Vagina (tissue), 2 donors: ENCODE data around the gene EWSR1.

Source experiments
- POLR2A ChIP-seq, 2 donors: fragments of 450-650 bp; IDR thresholded peaks; one replicate each; pipeline ENCODE4 v1.6.1; 2017; ENCODE audit warnings: antibody characterized with exemption in 2 of 2, mild to moderate bottlenecking in 2 of 2, moderate library complexity in 2 of 2
- TF ChIP-seq, protein P1 (sequence below), 3 experiments: fragments of 450-650 bp in 2 of 3; fragments of 200-600 bp in 1 of 3; sonication (generic) in 1 of 3; IDR thresholded peaks; one replicate each; pipeline ENCODE4 v1.5.1; 2017 to 2019; ENCODE audit warnings: antibody characterized with exemption in 3 of 3, mild to moderate bottlenecking in 2 of 3, moderate library complexity in 2 of 3

DNA sequence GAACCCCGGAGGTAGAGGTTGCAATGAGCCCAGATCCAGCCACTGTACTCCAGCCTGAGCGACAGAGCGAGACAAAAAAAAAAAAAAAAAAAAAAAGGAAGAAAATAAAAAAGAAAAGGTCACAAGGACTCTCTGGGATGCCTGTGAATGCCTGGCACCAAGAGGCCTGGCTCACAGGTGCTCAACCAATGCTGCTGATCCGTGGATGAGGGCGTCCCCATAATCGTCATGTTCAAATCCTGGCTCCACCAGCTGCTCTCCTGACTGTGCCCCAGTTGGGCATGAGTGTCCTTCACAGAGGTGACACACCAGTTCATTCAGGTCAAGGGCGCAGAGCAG is 37.7 kb downstream of the EWSR1 start:
- TF ChIP-seq, protein P1, sequence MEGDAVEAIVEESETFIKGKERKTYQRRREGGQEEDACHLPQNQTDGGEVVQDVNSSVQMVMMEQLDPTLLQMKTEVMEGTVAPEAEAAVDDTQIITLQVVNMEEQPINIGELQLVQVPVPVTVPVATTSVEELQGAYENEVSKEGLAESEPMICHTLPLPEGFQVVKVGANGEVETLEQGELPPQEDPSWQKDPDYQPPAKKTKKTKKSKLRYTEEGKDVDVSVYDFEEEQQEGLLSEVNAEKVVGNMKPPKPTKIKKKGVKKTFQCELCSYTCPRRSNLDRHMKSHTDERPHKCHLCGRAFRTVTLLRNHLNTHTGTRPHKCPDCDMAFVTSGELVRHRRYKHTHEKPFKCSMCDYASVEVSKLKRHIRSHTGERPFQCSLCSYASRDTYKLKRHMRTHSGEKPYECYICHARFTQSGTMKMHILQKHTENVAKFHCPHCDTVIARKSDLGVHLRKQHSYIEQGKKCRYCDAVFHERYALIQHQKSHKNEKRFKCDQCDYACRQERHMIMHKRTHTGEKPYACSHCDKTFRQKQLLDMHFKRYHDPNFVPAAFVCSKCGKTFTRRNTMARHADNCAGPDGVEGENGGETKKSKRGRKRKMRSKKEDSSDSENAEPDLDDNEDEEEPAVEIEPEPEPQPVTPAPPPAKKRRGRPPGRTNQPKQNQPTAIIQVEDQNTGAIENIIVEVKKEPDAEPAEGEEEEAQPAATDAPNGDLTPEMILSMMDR (IDR thresholded peaks at IDR 0.05), result no peak
- TF ChIP-seq POLR2A (IDR thresholded peaks at IDR 0.05), result no peak
